Liver (tissue), 9 donors: ENCODE results near the gene MEF2B. TPM values are rescaled to one million over a fixed set of nuclear protein-coding genes. Genes with fewer than 3 reads are reported as not detected.
A peak's percentile ranks its signal among the peaks of the same experiment; 100 is the strongest.

Experiments
- DNase-seq: peaks from one replicate; pipeline ENCODE4 v3.0.0-alpha.2; 2017; ENCODE audit warnings: low spot score
- H3K27ac ChIP-seq, 2 donors: one replicate each; pipeline ENCODE4 v1.7.0; 2013; ENCODE audit warnings: inconsistent platforms in 2 of 2, low read length in 2 of 2, control low read depth in 1 of 2, low read depth in 1 of 2, mild to moderate bottlenecking in 1 of 2
- H3K27me3 ChIP-seq, 4 donors: one replicate each; pipeline versions ENCODE4 v1.6.1 to v1.7.0; 2013; ENCODE audit warnings: low read length in 3 of 4, inconsistent platforms in 1 of 4, mild to moderate bottlenecking in 1 of 4, moderate library complexity in 1 of 4; ENCODE audit not compliant: control insufficient read depth in 4 of 4, insufficient read depth in 4 of 4
- H3K36me3 ChIP-seq, 4 donors: one replicate each; pipeline versions ENCODE4 v1.6.1 to v1.7.0; 2013; ENCODE audit warnings: low read length in 3 of 4, mild to moderate bottlenecking in 3 of 4, low read depth in 1 of 4, moderate library complexity in 1 of 4; ENCODE audit not compliant: control insufficient read depth in 4 of 4, insufficient read depth in 3 of 4
- H3K4me1 ChIP-seq, 4 donors: one replicate each; pipeline versions ENCODE4 v1.6.1 to v1.7.0; 2013; ENCODE audit warnings: low read length in 3 of 4, mild to moderate bottlenecking in 3 of 4, moderate library complexity in 1 of 4; ENCODE audit not compliant: control insufficient read depth in 4 of 4, insufficient read depth in 4 of 4
- H3K4me3 ChIP-seq, 3 donors: one replicate each; pipeline versions ENCODE4 v1.6.1 to v1.7.0; 2013; ENCODE audit warnings: low read length in 3 of 3, control low read depth in 1 of 3, low read depth in 1 of 3, mild to moderate bottlenecking in 1 of 3
- H3K9ac ChIP-seq, 2 donors: one replicate each; pipeline ENCODE4 v1.7.0; 2013; ENCODE audit warnings: low read length in 2 of 2, mild to moderate bottlenecking in 2 of 2, moderate library complexity in 2 of 2, control low read depth in 1 of 2, low read depth in 1 of 2
- H3K9me3 ChIP-seq, 4 donors: one replicate each; pipeline versions ENCODE4 v1.6.1 to v1.7.0; 2013; ENCODE audit warnings: low read length in 3 of 4; ENCODE audit not compliant: control insufficient read depth in 4 of 4
- FOXA2 ChIP-seq: IDR thresholded peaks from 2 replicates; pipeline ENCODE4 v1.6.1; 2016; ENCODE audit warnings: antibody characterized with exemption
- GABPA ChIP-seq, 2 donors: IDR thresholded peaks in 1 of 2; conservative IDR thresholded peaks in 1 of 2; 2 replicates each; pipeline ENCODE4 v1.6.1; 2016; ENCODE audit warnings: antibody characterized with exemption in 2 of 2, mild to moderate bottlenecking in 1 of 2, moderate library complexity in 1 of 2
- HNF4A ChIP-seq, 2 donors: conservative IDR thresholded peaks; 2 replicates each; pipeline ENCODE4 v1.6.1; 2016; ENCODE audit warnings: antibody characterized with exemption in 2 of 2, mild to moderate bottlenecking in 2 of 2
- NR2F2 ChIP-seq: IDR thresholded peaks from 2 replicates; pipeline ENCODE4 v1.6.1; 2016; ENCODE audit warnings: antibody characterized with exemption
- RAD21 ChIP-seq, 2 donors: IDR thresholded peaks; 2 replicates each; pipeline ENCODE4 v1.6.1; 2016; ENCODE audit warnings: antibody characterized with exemption in 2 of 2, mild to moderate bottlenecking in 2 of 2
- RXRA ChIP-seq, 2 donors: IDR thresholded peaks; 2 replicates each; pipeline ENCODE4 v1.6.1; 2017 to 2018; ENCODE audit warnings: antibody characterized with exemption in 2 of 2, mild to moderate bottlenecking in 1 of 2
- ZBTB33 ChIP-seq: IDR thresholded peaks from 2 replicates; pipeline ENCODE4 v1.6.1; 2016; ENCODE audit warnings: antibody characterized with exemption
- WGBS: extraction: QIAGEN DNeasy Blood & Tissue Kit; methylation state at CpG from one replicate; pipeline ENCODE4 v1.1.7; 2013; 5-methylcytosine and 5-hydroxymethylcytosine counted together
- polyA plus RNA-seq, 2 donors: library from polyadenylated mRNA; stranded (reverse) in 1 of 2; unstranded in 1 of 2; fragments of 200-250 nt in 1 of 2; fragments of >200 nt in 1 of 2; fragmentation: Nextera tagmentation in 1 of 2; extraction: Ambion mirVana in 1 of 2; gene quantifications; one replicate each; pipeline versions ENCODE4 v1.2.1 to v1.2.3, GENCODE V29; 2013 to 2015
- total RNA-seq, 2 donors: library from RNA; depleted of rRNA; stranded (reverse); fragments of >200 nt; gene quantifications; one replicate each; pipeline ENCODE4 v1.2.3, GENCODE V29; 2014
- TF ChIP-seq, protein P1 (sequence below): IDR thresholded peaks from 2 replicates; pipeline ENCODE4 v1.6.1; 2016; ENCODE audit warnings: antibody characterized with exemption
- TF ChIP-seq, protein P2 (sequence below): IDR thresholded peaks from 2 replicates; pipeline ENCODE4 v1.6.1; 2016; ENCODE audit warnings: antibody characterized with exemption
- TF ChIP-seq, protein P3 (sequence below): fragments of 150-350 bp; IDR thresholded peaks from 2 replicates; pipeline ENCODE4 v1.5.1; 2017; ENCODE audit warnings: improper control_type of control experiment, low read depth, low read length; ENCODE audit not compliant: missing input control
- donor health status: healthy.
- donor health status: healthy.
- donor health status: healthy.
- donor health status: healthy.
- donor health status: healthy.

MEF2B gene
- total and polyA plus RNA-seq, 4 donors, result 0.08 to 0.39 (median 0.30) TPM; not detected in 1

- peak; percentile 57 for DNase-seq
- no peaks in the 10 kb centered on the region for H3K27me3 ChIP-seq
Observed at GRCh38 chr19:19171821-19172532, 1.9 kb upstream of the MEF2B start.

GRCh38 chr19:19170873-19171672 is 1.0 kb upstream of the MEF2B start:
- Histone ChIP-seq H3K36me3 (no peaks in the 10 kb centered on the region), H3K9ac (no peak overlapping the region), H3K27me3 (no peaks in the 10 kb centered on the region), H3K9me3 (no peaks in the 10 kb centered on the region), H3K27ac (no peak overlapping the region), H3K4me1 (peaks cover 0 to 9% (median 0%) of the 10 kb centered on the region in 4 donors), H3K4me3 (no peak overlapping the region)
- WGBS, result 93% methylated on average over 6 of the region's 6 CpGs
- DNase-seq, result no peak
- no peak for TF ChIP-seq RAD21 (IDR thresholded peaks at IDR 0.05)

More at GRCh38 chr19:19171821-19172532, 1.9 kb upstream of the MEF2B start:
- Histone ChIP-seq H3K9me3 (no peaks in the 10 kb centered on the region), H3K9ac (no peak overlapping the region), H3K4me3 (no peak overlapping the region), H3K36me3 (peaks cover 0 to 4% (median 1%) of the 10 kb centered on the region in 4 donors), H3K4me1 (peaks cover 0 to 9% (median 0%) of the 10 kb centered on the region in 4 donors), H3K27ac (no peak overlapping the region)
- no peak for TF ChIP-seq HNF4A (conservative IDR thresholded peaks at IDR 0.05)
- TF ChIP-seq, protein P1, sequence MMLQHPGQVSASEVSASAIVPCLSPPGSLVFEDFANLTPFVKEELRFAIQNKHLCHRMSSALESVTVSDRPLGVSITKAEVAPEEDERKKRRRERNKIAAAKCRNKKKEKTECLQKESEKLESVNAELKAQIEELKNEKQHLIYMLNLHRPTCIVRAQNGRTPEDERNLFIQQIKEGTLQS, result peak; percentile 35
- peak in 1 of 2 donors; percentile 36 for TF ChIP-seq RXRA (IDR thresholded peaks at IDR 0.05)
- WGBS, result 35% methylated on average over 8 of the region's 8 CpGs

GRCh38 chr19:19169236-19170052 is 619 bp downstream of the MEF2B start:
- Histone ChIP-seq H3K4me1 (peaks cover 0 to 6% (median 0%) of the 10 kb centered on the region in 4 donors), H3K27ac (no peak overlapping the region), H3K9me3 (no peaks in the 10 kb centered on the region), H3K9ac (no peak overlapping the region), H3K4me3 (no peak overlapping the region), H3K27me3 (no peaks in the 10 kb centered on the region), H3K36me3 (no peaks in the 10 kb centered on the region)
- WGBS, result 90% methylated on average over 9 of the region's 9 CpGs
- TF ChIP-seq FOXA2 (no peak), ZBTB33 (no peak), RAD21 (IDR thresholded peaks at IDR 0.05) (no peak), RXRA (IDR thresholded peaks at IDR 0.05) (no peak), NR2F2 (no peak), HNF4A (conservative IDR thresholded peaks at IDR 0.05) (no peak), GABPA (IDR thresholded peaks at IDR 0.05 in 1 of 2, conservative IDR thresholded peaks at IDR 0.05 in 1 of 2) (no peak)
- TF ChIP-seq, protein P2, sequence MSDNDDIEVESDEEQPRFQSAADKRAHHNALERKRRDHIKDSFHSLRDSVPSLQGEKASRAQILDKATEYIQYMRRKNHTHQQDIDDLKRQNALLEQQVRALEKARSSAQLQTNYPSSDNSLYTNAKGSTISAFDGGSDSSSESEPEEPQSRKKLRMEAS, result no peak
- TF ChIP-seq, protein P3, sequence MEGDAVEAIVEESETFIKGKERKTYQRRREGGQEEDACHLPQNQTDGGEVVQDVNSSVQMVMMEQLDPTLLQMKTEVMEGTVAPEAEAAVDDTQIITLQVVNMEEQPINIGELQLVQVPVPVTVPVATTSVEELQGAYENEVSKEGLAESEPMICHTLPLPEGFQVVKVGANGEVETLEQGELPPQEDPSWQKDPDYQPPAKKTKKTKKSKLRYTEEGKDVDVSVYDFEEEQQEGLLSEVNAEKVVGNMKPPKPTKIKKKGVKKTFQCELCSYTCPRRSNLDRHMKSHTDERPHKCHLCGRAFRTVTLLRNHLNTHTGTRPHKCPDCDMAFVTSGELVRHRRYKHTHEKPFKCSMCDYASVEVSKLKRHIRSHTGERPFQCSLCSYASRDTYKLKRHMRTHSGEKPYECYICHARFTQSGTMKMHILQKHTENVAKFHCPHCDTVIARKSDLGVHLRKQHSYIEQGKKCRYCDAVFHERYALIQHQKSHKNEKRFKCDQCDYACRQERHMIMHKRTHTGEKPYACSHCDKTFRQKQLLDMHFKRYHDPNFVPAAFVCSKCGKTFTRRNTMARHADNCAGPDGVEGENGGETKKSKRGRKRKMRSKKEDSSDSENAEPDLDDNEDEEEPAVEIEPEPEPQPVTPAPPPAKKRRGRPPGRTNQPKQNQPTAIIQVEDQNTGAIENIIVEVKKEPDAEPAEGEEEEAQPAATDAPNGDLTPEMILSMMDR, result no peak
- TF ChIP-seq, protein P1, result no peak
- DNase-seq, result no peak
